Measurements from ENCODE around the gene ANKS4B.
"Not testable (repeated sequence)": the region's sequence is repeated elsewhere in the genome, so short reads cannot be mapped to it uniquely, and the experiment has no call there.

The ANKS4B gene

DNA sequence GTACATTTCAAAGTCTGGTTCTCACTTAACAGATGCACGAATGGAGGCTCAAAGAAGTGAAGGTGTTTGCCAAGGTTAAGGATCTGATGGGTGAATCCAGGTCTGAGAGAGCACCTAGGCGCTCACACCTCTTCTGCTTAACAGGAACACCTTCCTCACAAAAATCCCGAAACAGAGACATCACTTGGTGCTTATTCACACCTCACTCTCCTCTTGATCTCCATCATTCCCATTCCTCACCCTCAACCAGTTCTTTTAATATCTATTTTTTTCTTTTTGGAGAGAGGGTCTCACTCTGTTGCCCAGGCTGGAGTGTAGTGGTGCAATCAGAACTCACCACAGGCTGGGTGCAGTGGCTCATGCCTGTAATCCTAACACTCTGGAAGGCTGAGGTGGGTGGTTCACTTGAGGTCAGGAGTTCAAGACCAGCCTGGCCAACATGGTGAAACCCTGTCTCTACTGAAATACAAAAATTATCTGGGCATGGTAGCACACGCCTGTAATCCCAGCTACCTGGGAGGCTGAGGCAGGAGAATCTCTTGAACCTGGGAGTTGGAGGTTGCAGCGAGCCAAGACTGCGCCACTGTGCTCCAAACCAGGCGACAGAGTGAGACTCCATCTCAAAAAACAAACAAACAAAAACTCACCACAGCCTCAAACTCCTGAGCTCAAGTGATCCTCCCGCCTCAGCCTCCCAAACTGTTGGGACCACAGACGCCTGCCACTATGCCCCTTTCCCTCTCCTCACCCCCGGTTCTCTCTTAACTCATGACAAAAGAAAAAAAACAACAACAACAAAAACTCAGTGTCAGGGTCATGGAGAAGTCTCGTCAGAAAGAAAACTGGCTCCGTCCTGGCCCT, 29.5 kb downstream of the ANKS4B start:
- DNase-seq = no peak

DNA sequence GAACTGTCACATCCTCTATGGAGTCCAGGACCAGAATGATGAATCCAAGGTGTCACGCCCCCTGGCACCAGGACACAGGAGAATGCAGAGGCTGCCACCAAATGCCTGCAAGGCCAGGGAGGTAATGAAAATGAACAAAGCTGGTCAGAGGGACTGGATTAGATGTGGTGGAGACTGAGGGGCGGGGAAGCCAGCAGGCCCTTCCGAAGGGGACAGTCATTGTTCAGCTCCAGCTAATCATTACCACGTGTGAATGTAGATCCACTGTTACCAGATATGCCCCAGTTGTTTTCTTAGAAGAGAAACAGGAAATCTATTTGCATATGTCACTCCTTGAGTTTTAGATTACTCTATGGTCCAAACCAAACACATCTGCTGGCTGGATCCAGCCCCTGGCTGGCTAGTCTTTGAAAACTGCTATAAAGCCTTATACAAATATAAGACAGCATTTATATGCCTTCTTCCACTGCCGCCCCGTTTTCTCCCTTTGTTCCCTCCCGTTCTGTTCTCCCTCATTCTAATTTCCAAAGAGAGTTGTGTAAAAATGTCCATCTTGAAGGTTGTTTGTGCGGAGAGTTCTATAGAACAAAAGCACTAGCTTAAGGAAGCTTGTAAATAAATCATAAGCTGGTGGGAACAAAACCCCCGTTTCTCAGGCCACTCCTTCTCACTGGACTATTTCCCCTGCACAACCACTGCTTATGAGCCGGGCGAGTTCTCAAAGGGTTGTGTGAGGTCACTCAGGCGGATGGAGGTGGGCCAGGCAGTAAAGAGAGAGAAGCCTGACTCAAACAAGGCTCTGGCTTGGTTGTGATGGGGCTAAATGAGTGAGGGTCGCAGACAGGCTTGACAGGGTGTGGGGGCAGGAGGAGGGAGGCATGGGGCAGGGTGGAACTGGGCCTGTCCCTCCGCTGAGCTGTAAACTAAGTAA, 30.4 kb downstream of the ANKS4B start:
- no peak for DNase-seq

DNA sequence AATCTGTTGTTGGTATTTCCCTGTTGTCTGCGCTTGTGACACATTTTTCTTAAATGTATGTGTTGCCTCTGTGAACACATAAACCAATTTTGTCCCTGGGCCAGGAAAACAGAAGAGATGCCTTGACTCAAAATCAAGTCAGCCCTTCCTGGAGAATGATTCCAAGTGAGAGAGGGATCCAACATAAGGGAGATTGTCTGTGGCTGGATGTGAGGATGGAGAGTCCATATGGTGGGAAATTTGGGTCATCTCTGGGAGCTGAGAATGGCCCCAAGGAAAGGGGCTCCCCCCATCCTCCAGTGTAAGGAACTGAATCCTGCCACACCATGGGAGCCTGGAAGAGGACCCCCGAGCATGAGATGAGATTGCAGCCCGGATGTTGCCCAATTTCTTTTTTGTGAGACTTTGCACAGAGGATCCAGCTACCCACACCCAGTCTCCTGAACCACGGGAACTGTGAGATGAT, 31.1 kb downstream of the ANKS4B start:
- no peak for DNase-seq

DNA sequence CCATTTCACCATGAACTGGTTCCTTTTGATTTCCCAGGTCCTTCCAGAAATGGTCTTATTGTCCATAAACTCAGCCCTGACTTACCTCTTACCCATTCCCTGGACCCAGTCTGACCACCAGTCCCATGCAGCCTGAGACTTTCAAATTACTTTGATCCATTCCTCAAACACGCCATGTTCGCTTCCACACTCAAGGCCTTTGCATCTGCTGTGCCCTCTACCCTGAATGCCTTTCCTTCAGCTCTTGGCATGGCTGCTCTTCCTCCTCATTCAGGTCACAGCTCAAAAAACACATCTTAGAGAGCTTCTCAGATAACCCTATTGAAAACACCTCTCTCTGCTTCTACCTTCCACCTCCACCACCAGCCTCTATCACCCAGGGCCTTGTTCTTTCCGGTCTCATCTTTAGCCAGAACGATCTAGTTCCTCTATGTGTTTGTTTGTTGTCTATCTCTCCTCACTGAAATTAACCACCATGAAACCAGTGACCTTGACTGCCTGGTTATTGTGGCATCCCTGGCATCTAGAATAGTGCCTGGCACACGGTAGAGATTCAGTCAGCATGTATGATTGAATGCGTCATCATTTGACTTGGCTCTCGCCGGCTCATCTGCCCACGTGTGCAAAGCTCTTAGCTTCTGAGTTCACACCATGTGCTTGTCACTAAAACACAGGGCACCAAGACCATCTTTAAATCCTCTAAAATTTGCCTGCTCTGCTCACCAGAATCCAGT, 31.8 kb downstream of the ANKS4B start:
- DNase-seq = peak in 7 of 56 donors; percentile 3 to 15 (median 8)

DNA sequence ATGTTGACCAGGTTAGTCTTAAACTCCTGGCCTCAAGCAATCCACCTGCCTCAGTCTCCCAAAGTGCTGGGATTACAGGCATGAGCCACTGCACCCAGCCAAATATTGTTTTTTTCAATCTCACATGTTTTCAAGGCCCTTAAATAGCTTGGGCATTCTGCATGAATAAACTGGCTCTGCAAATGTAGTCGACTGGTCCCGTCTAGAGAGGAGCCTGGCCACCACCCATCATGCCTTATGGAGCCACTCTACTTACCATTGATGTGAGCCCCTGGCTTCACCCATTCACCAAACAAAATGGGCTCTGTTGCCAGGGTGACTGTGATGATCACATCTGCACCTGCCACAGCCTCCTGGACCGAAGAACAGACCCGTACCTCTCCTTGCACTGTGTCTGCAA, 33.8 kb downstream of the ANKS4B start:
- no peak for DNase-seq

DNA sequence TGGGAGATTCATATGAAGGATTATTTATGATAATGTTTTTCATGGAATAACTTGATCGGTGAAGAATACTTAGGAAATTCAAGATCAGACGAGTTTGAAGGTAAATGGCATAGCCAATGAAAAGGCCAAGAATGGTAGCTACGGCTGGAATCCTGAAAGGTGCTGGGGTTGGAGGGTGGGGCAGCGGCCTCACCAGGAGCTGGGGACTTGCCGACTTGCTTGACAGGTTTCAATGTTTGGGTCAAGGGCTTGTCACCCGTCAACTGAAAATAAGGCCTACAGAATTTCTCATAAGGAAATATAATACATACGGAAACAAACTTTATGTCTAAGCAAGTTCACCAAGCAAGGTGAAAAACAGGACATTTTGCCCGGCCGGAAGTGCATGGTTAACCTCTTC, 34.7 kb downstream of the ANKS4B start:
- no peak for DNase-seq

DNA sequence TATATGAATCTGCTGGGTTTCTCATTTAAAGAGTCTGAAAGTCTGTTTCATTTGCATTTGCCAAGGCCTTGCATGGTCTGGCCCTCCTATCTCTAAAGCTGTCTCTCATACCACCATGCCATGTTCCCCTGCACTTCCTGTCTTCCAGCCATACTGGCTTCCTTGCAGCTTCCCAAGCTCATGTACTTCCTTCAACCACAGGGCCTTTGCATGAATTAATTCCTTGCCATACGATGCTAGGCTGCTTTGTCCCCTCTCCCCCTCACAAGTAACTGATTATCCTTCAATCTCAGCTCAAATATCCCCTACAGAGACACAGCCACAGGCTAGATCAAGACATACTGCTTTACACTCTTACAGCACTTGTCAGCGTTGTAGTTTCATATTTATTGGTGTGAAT, 38.8 kb downstream of the ANKS4B start:
- DNase-seq = no peak

DNA sequence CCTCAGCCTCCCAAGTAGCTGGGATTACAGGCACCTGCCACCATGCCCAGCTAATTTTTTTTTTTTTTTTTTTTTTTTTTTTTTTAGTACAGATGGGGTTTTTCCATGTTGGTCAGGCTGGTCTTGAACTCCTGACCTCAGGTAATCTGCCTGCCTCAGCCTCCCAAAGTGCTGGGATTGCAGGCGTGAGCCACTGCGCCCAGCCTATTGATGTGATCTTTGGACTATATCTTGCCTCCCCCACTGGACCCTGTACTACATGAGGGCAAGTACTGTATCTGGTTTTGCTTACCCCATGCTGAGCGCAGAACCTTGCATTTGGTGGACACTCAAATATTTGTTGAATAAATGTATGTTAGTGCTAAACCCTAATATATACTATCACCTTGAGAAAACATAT, 39.3 kb downstream of the ANKS4B start:
- not testable (repeated sequence) for DNase-seq

DNA sequence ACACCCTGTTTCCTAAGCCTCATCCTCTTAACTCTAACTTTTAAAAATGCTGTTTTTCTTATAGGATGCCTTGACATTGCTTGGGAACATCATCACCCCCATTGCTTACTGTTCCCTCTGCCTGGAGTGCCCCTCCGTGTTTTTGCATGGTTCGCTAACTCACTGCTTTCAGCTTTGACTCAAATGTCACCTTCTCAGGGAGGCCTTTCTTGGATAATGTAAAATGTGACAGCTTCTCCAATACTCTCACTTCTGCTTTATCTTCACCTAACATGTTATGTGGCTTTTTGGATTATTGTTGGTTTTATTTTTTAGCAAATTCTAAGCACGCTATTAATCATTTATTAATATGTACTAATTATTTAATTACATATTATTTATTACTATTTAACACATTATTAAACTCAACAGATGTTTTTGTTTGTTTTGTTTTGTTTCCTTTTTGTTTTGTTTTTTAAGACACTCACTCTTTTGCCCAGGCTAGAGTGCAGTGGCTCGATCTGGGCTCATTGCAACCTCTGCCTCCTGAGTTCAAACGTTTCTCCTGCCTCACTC, 40.8 kb downstream of the ANKS4B start:
- no peak for DNase-seq

DNA sequence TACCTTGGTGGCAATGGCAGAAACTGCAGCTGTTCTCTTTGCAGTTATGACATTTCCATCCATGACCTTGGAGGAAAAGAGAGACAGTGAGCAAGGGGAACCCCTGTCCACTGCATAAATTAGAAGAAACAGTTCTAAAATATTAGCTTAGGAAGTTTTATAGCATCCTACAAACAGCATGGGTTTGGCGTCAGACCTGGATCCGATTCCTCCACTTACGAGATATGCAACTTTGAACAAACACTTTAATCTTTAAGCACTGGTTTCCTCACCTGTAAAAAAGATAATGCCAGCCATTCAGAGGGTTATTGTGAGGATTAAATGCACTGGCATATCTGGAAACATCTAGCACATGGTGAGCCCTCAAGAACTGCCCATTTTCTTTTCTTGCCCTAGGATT, 42.0 kb downstream of the ANKS4B start:
- DNase-seq = no peak

DNA sequence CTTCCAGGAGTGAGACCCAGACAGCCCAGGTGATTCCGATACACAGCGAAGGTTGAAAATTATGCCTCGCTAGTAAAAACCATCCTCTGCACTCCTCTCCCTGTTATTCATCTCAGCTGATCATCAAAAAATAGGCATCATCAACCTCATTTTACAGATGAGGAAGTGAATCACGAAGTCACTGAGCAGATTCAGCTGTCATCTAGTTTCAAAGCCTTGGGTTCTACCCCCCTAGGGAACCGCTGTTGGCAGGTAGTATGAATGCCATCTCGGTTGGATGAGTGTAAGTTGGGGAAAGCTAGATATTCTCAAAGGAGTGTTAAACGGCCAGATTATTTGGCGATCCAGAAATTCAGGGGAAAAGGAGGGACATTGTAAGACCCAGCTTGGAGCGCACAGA, 42.6 kb downstream of the ANKS4B start:
- peak in 7 of 56 donors; percentile 3 to 40 (median 10) for DNase-seq

DNA sequence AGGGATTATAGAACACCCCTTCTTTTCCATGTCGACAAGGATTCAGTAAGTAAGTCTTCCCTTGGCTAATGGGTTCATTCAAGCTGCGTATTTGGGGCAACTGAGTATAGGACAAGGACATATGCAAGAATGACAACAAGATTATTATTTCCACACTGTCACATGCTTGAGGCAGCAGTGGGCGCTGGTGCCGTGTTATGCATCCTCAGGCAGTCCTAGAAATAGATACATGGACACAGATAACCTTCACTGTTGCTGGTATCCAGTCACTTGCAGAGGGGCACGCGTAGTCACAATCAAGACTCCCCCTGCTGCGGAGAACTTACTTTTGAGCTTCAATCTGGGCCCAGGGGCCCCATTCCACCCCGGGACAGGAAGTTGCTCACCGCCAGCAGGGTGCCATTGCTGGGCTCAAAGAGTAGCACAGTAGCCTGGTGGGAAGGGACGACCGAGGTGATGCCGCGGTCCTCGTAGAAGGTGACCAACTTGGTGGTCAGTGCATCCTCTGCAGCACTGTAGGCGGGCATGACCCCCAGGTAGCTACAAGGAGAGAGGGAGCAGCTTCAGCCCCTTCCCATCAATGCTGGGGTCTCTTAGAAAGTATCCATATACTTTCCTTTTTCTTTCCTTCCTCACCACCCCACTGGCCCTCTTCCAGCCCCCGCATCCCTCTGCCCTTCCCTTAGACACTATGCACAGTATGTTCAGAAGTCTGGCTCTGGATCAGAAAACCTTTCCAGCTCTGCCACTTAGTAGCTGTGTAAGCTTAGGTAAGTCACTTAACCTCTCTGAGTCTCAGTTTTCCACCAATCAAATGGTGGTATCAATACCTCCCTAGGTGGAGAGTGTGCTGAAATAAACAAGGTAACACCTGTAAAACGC, 43.8 kb downstream of the ANKS4B start:
- no peak for DNase-seq

DNA sequence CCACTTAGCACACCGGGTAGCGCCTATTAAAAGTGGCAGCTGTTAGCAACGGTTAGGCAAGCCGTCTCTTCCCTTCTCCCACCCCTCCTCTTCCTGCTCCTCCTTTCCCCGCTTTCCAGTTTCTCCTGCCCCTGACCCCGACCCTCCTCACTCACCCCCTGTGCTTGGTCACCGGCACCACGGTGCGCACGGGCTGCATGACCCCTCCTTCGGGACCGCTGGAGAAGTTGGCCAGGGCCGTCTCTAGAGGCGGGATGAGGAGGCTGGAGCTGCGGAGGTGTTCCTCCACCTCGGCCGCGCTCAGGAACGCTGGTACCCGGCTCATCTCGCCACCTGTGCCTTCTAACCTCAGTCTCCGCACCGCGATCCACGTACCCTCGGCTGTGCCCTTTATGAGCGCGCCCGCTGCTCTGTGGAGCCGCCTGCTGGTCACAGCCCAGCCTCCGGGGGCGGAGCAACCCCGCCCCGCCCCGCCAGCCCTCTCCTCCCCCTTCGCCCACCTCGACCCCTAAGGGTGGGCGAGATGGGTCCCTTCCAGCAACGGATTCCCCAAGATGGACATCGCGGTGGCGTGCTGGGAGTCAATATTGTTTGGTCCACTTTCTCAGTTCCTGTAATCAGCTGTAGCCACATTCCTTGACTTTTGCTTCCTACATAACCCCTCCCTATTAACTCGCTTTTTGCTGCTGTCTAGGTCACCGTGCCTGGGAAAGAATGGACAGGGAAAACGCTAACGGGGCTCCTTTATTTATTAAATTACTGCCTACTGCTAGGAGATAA, 44.6 kb downstream of the ANKS4B start, which contains the start of gene CRYM:
CRYM (minus strand) TSS at position 364 of the 780 bp plus-strand sequence; CDS start at position 325, 39 bp downstream.
- DNase-seq = peak in 31 of 56 donors; percentile 1 to 75 (median 33)

DNA sequence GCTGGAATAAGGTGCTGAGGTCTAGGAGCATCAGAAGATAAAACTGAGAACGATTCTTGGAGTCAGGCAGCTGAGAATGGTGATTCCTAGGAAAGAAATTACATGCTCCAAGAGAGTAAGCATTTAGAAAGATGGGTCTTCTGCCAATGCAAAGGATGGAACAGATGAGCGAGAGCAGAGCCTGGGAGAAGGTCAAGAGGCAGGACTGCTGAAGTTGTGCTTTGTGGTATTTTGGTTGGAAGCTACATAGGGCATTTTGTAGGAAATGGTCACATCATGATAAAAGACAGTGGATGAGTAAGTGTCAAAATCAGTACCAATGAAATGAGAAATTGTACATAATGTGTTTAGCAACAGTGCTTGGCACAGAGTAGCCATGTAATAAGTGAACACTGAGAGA, 46.0 kb downstream of the ANKS4B start:
- no peak for DNase-seq

DNA sequence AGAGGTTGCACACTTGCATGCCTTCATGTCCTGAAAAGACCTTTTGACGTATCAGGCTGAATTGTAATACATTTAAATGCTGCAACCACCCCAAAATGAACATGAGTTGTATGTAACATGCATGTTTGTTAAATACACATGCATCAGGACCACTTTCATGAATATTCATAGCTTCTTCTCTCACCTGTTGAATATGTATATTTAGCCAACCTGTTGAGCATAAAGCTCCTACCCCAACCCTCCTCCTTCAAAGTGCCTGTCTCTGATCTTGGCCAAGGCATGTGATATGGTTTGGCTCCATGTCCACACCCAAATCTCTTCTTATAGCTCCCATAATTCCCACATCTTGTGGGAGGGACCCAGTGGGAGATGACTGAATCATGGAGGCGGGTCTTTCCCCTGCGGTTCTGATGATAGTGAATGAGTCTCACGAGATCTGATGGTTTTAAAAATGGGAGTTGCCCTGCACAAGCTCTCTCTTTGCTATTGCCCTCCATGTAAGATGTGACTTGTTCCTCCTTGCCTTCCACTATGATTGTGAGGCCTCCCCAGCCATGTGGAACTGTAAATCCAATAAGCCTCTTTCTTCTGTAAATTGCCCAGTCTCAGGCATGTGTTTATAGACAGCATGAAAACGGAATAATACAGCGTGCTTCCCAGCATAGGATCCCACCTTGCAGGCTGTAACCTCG, 48.3 kb downstream of the ANKS4B start:
- no peak for DNase-seq

DNA sequence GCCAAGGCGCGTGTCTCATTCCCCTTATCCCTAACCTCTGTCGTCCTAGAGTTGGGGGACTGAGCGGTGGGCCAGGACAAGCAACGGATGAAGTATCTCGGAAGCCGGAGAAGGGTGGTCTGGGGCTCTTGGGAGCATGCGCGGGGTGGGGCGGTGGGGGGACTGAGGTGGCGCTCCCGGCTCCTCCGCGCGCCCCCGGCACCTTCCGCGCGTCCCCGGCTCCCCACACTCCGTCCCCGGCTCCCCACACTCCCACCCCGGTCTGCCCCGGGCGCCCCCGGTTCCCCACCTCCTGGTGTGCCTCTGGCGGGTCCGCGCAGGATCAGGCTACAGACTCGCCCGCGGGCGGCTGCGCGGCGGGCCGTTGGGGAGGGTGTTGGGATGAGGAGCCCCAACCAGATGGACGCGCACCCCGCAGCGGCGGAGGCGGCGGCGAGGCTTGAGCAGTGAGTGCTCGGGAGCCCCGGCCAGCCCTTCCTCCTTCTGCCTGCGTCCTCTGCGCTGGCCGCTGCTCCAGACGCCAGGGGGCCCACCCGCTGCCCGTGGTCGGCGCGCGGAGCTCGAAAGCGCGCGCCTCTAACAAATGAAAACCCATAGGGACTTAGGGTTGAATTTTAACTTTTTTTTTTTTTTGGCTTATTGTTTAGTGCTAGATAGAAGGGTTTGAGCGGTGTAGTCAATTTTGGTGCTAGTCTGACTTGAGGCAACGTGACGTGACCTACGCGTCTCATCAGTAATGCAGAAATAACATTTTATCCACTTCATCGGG, 50.2 kb downstream of the ANKS4B start:
- peak in 16 of 56 donors; percentile 1 to 58 (median 23) for DNase-seq

DNA sequence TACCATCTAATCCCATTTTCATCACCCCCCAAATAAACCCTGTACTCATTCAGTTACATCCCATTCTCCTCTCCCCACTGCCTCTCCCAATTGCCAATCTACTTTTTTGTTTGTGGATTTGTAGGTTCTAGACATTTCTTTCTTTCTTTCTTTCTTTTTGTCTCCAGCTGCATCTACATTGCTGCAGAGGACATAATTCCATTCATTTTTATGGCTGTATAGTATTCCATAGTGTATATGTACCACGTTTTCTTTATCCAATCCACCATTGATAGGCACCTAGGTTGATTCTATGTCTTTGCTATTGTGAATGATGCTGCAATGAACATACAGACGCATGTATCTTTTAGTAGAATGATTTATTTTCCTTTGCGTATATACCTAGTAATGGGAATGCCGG, 50.9 kb downstream of the ANKS4B start:
- DNase-seq = no peak

DNA sequence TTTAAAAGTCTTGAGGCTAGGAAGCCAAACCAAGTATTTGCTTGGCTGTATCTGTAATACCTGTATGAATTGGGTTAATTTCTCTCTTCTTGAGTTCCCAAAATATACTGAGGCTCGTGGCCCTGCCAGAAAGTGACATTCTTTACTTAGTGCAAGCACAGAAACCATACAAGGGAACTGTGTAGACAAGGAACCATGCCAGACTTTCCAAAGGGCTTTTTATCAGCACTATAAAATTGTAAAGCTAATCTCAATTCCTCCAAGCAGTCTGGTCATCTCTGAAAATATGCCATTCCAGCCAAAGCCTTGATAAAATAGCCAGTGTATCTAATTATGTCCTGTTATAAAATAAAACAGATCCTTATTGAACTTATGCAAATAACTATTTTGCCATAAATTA, 51.8 kb downstream of the ANKS4B start:
- DNase-seq = no peak
